ENCODE results near the gene SRPRB. TPM values are rescaled to one million over a fixed set of nuclear protein-coding genes. Genes with fewer than 3 reads are reported as not detected.

SRPRB gene
- total RNA-seq, 6 experiments from 2014 or later: 94.3 to 130 (median 99.4) TPM

GRCh38 chr3:133758964-133759739 is 46.5 kb upstream of the SRPRB start:
- no peak overlapping the region for H3K4me3 Mint-ChIP-seq
- peaks cover 13% of the 10 kb centered on the region for H3K27me3 Mint-ChIP-seq (ENCODE audit: insufficient read depth)
- no peak for DNase-seq
- no peak overlapping the region for H3K27ac Mint-ChIP-seq
- no peak for TF ChIP-seq CTCF (IDR thresholded peaks at IDR 0.05)
- H3K9me3 Mint-ChIP-seq: no peaks in the 10 kb centered on the region
- H3K4me1 Mint-ChIP-seq (ENCODE audit: low read depth): no peaks in the 10 kb centered on the region
- no peaks in the 10 kb centered on the region for H3K36me3 Mint-ChIP-seq (ENCODE audit: low read depth)

- H3K4me3 Mint-ChIP-seq: no peak overlapping the region
- no peaks in the 10 kb centered on the region for H3K4me1 Mint-ChIP-seq (ENCODE audit: low read depth)
- DNase-seq: no peak
- no peaks in the 10 kb centered on the region for H3K36me3 Mint-ChIP-seq (ENCODE audit: low read depth)
- no peaks in the 10 kb centered on the region for H3K9me3 Mint-ChIP-seq
- TF ChIP-seq CTCF (IDR thresholded peaks at IDR 0.05): no peak
- H3K27me3 Mint-ChIP-seq (ENCODE audit: insufficient read depth): peaks cover 13% of the 10 kb centered on the region
- no peak overlapping the region for H3K27ac Mint-ChIP-seq
Measured at GRCh38 chr3:133759740-133760305, 45.8 kb upstream of the SRPRB start.

- no peak for DNase-seq
- TF ChIP-seq CTCF (IDR thresholded peaks at IDR 0.05): no peak
- no peak overlapping the region for H3K4me3 Mint-ChIP-seq
- H3K36me3 Mint-ChIP-seq (ENCODE audit: low read depth): no peaks in the 10 kb centered on the region
- no peak overlapping the region for H3K27ac Mint-ChIP-seq
- H3K4me1 Mint-ChIP-seq (ENCODE audit: low read depth): no peaks in the 10 kb centered on the region
- H3K27me3 Mint-ChIP-seq (ENCODE audit: insufficient read depth): peaks cover 15% of the 10 kb centered on the region
- H3K9me3 Mint-ChIP-seq: no peaks in the 10 kb centered on the region
Measured at GRCh38 chr3:133760916-133761315, 44.7 kb upstream of the SRPRB start.

GRCh38 chr3:133761605-133762484 is 43.8 kb upstream of the SRPRB start:
- H3K9me3 Mint-ChIP-seq: no peaks in the 10 kb centered on the region

More at GRCh38 chr3:133761605-133762484, 43.8 kb upstream of the SRPRB start:
- Mint-ChIP-seq H3K36me3 (ENCODE audit: low read depth) (no peaks in the 10 kb centered on the region), H3K4me3 (no peak overlapping the region), H3K27me3 (ENCODE audit: insufficient read depth) (peaks cover 15% of the 10 kb centered on the region), H3K27ac (no peak overlapping the region), H3K4me1 (ENCODE audit: low read depth) (no peaks in the 10 kb centered on the region)
- no peak for DNase-seq
- TF ChIP-seq CTCF (IDR thresholded peaks at IDR 0.05): no peak

Measured in HFFc6 (cell line).